Rectal smooth muscle tissue (tissue), 1 donor: ENCODE results near the gene WDR64.

Experiments used
- H3K27ac ChIP-seq: one replicate; pipeline ENCODE4 v1.7.0; 2013; ENCODE audit warnings: low read depth, low read length, inconsistent platforms
- H3K27me3 ChIP-seq: one replicate; pipeline ENCODE4 v1.7.0; 2013; ENCODE audit warnings: low read length; ENCODE audit not compliant: control insufficient read depth, insufficient read depth
- H3K36me3 ChIP-seq: one replicate; pipeline ENCODE4 v1.7.0; 2013; ENCODE audit warnings: low read length; ENCODE audit not compliant: control insufficient read depth, insufficient read depth
- H3K4me1 ChIP-seq: one replicate; pipeline ENCODE4 v1.7.0; 2013; ENCODE audit warnings: low read length; ENCODE audit not compliant: control insufficient read depth, insufficient read depth
- H3K4me3 ChIP-seq: one replicate; pipeline ENCODE4 v1.7.0; 2013; ENCODE audit warnings: low read length
- H3K9ac ChIP-seq: one replicate; pipeline ENCODE4 v1.7.0; 2013; ENCODE audit warnings: low read length

The WDR64 gene

DNA sequence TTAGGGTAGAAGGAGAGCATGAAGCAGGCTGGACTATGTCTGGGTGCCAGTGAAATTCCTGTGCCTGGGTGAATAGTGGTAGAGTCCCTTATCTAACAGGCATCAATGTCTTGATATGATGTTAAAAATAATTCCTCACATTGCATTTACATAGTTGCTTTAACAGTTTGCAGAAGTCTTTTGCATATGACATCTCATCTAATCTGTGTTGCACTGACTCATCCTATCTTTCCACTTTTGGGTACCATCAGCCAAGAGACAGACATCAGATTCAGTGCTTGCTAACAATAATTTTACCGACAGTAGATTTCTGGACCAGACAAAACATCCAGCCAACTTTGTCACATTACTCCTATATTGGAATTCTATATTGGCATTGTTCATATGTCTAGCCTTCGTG lies 92.5 kb downstream of the WDR64 start:
- Histone ChIP-seq H3K36me3 (no peaks in the 10 kb centered on the region), H3K9ac (no peak overlapping the region), H3K4me1 (no peaks in the 10 kb centered on the region), H3K4me3 (no peak overlapping the region), H3K27ac (no peak overlapping the region), H3K27me3 (no peaks in the 10 kb centered on the region)

- no peaks in the 10 kb centered on the region for H3K4me1 ChIP-seq
- no peaks in the 10 kb centered on the region for H3K36me3 ChIP-seq
- H3K4me3 ChIP-seq: no peak overlapping the region
- no peak overlapping the region for H3K27ac ChIP-seq
- no peak overlapping the region for H3K9ac ChIP-seq
- H3K27me3 ChIP-seq: no peaks in the 10 kb centered on the region
Observed at GRCh38 chr1:241747992-241748391, 95.9 kb downstream of the WDR64 start.

DNA sequence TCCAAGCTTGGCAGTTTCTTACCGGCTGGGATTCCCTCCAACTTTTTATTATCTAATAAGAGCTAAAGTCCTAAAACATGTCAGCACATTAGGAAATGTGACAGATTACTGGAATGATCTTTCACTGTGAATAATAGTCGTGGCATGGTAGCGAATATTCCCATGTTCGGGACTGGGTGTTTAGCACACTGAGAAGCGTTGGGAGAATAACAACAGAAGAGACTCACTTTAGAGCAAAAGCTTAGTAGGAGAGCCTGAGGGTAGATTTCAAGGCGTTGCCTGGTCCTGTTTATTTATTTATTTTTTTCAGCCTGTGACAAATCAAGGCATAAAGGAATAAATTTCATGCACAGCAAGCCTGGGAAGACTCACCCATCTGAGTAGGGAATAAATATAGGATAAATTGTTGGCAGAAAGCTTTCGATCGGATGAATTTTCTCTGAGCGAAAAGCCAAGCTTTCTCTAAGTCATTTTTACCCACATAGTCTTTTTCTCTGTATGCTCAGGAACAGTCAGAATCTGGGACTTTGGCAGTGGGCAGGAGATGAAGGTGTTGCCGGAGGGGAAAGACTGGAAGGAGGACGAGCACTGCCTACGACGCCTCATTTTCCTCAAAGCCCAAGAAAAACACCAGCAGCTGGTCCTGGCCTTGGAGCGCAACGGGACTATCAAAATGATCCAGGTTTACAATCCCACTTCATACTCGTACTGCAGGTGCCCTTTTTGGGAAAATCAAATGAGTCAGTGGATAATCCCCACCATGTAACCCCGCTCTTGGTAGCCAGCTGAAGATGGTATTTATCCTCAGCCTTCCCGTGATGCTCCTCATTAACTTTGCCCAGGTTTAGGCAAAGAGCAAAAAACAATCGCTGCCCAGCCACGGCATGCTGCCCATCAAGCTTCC lies 97.2 kb downstream of the WDR64 start:
- Histone ChIP-seq H3K36me3 (no peaks in the 10 kb centered on the region), H3K27ac (no peak overlapping the region), H3K9ac (no peak overlapping the region), H3K27me3 (no peaks in the 10 kb centered on the region), H3K4me1 (no peaks in the 10 kb centered on the region), H3K4me3 (peak overlapping the region; percentile 24)

DNA sequence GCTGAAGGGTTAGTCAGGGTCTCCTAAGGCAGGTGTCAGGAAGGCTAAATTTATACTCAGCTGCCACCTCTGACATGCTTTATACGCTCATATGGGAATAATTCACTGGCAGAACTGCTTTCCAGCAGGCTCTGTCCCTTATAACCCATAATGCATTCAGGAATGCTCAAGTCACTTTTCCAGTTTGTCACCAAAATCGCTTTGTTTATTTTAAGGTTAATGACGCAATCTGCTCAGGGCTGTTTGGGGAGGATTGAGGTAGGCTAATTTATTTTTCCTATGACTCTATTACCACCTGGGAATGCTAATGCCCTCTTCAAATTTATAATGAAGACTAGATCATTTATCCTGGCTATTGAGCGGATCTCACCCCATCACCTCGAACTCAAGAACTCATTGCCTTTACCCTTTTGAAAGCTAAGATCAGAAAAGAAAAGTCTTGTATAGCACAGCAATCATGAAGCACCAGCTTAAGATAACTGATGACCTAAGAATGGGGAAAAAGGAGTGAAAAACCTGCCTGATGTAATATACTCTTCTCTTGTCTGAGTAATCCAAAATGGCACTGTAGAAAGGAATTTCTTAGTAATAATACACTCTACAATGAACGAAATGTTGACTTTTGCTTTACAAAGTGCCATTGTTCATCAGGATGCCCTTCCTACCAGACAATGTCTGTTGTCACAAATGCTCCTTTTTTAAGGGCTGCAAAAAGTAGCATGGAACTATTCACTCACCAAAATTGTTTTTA lies 98.0 kb downstream of the WDR64 start:
- no peak overlapping the region for H3K9ac ChIP-seq
- H3K27me3 ChIP-seq: no peaks in the 10 kb centered on the region
- H3K4me3 ChIP-seq: no peak overlapping the region
- H3K4me1 ChIP-seq: no peaks in the 10 kb centered on the region
- no peak overlapping the region for H3K27ac ChIP-seq
- no peaks in the 10 kb centered on the region for H3K36me3 ChIP-seq

DNA sequence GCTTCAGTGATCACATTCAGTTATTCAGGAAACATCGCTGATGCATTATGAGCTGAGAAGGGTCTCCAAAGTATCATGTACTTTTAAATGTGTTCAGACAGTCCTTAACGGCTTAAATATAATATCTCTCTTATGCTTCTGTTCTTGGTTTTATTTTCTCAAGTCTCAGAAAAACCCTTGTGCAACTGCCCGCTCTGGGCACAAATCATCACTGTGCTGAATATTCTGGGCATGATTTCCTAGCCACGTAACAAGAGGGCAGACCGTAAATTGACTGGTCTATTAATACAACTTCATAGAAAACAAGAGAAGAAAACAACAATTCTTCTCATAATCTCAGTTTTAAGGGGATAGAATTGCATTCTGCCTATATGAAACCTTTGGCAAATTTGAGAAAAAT lies 99.4 kb downstream of the WDR64 start:
- Histone ChIP-seq H3K4me1 (no peaks in the 10 kb centered on the region), H3K4me3 (no peak overlapping the region), H3K27ac (no peak overlapping the region), H3K9ac (no peak overlapping the region), H3K36me3 (no peaks in the 10 kb centered on the region), H3K27me3 (no peaks in the 10 kb centered on the region)

GRCh38 chr1:241762713-241763339 lies 110.7 kb downstream of the WDR64 start:
- Histone ChIP-seq H3K4me1 (no peaks in the 10 kb centered on the region), H3K27ac (no peak overlapping the region), H3K27me3 (no peaks in the 10 kb centered on the region), H3K36me3 (no peaks in the 10 kb centered on the region), H3K4me3 (no peak overlapping the region), H3K9ac (no peak overlapping the region)

- Histone ChIP-seq H3K4me1 (no peaks in the 10 kb centered on the region), H3K27ac (no peak overlapping the region), H3K4me3 (no peak overlapping the region), H3K9ac (no peak overlapping the region), H3K36me3 (no peaks in the 10 kb centered on the region), H3K27me3 (no peaks in the 10 kb centered on the region)
Observed at GRCh38 chr1:241765390-241765789, 113.3 kb downstream of the WDR64 start.

DNA sequence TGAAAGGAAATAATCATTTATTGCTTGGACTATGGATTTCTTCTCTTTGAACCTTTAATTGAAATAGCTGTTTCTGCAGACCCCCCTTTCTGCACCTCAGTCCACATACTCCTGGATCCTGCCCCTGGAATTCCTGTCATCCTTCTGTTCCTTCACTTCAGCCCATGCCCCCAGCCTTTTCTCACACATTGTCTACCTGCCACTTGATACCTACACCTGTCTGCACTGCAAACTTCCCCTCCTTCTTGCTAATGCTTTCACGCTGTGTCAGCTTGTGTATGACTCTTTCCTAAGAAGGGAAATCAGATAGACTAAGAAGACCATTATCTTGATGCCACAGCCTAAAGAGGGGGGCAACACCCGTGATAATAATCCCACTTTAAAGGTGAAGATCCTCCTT lies 115.7 kb downstream of the WDR64 start:
- no peak overlapping the region for H3K9ac ChIP-seq
- H3K4me1 ChIP-seq: no peaks in the 10 kb centered on the region
- H3K27ac ChIP-seq: no peak overlapping the region
- no peak overlapping the region for H3K4me3 ChIP-seq
- H3K36me3 ChIP-seq: no peaks in the 10 kb centered on the region
- H3K27me3 ChIP-seq: no peaks in the 10 kb centered on the region

DNA sequence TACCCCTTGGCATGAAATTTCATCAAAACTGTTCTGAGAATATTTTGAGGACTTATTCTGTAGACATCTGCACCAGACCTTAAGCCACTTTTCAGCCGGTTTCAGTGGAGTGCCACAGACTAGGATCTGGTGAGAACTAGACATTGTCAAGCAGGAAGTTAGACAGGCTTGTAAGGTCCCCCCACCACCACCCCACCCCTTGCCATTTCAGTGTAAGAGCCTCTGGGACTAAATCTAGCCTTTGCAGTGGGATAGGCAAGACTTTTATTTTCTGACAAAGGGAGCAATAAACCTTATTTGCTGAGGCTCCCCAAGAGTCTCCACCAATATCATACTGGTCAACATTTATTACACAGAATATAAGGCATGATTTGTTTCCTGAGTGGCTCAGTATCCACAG lies 118.0 kb downstream of the WDR64 start:
- no peaks in the 10 kb centered on the region for H3K4me1 ChIP-seq
- no peak overlapping the region for H3K9ac ChIP-seq
- no peak overlapping the region for H3K27ac ChIP-seq
- H3K4me3 ChIP-seq: no peak overlapping the region
- H3K36me3 ChIP-seq: no peaks in the 10 kb centered on the region
- H3K27me3 ChIP-seq: no peaks in the 10 kb centered on the region

- H3K36me3 ChIP-seq: no peaks in the 10 kb centered on the region
- H3K9ac ChIP-seq: no peak overlapping the region
- no peaks in the 10 kb centered on the region for H3K27me3 ChIP-seq
Observed at GRCh38 chr1:241771117-241771516, 119.0 kb downstream of the WDR64 start.

DNA sequence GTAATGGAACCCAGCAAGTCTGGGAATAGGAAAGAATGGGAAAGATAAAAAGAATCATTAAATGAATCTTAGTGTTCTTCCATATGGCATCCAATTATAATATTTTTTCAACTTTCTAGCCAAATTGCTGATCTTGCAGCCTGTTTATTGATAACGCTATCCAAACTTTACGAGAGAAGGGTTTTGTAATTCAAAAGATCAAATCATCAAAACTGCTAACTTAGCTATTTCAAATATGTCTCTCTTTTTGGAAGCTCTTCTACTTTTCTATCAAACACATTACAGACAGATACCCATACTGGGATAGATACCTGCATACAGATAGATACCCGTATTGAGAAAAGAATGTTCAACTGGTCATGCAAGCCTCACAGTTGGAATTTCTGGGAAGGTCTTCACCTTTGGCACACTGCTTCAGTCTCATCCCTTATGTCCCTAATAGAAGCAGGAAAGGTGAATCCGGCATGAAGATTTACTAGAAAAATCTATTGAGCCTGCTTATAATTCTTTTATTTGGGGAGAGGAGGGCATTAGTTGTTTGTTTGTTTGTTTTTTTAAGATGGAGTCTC lies 120.9 kb downstream of the WDR64 start:
- H3K4me1 ChIP-seq: no peaks in the 10 kb centered on the region
- no peaks in the 10 kb centered on the region for H3K36me3 ChIP-seq
- no peak overlapping the region for H3K9ac ChIP-seq
- no peaks in the 10 kb centered on the region for H3K27me3 ChIP-seq
- no peak overlapping the region for H3K27ac ChIP-seq
- H3K4me3 ChIP-seq: no peak overlapping the region

More at GRCh38 chr1:241771117-241771516, 119.0 kb downstream of the WDR64 start:
- H3K4me1 ChIP-seq: no peaks in the 10 kb centered on the region
- H3K27ac ChIP-seq: no peak overlapping the region
- no peak overlapping the region for H3K4me3 ChIP-seq

DNA sequence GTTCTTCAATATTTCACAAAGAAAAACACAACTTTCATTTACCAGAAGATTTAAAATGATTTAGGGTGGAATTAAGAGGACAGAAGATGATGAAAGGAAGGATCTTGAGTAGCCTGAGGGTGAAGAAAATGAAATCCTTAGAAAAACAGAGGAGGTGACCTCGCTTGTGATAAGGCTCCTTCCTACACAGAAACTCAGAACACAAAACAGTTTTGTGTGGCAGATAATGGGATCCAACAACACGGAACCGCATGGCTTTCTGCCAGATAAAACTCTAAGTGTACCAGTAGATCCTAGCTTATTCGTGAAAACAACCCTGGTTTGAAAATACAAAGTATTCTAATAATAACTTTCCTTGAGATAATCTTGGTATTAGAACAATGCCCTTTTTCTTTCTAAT lies 121.9 kb downstream of the WDR64 start:
- H3K4me3 ChIP-seq: no peak overlapping the region
- no peak overlapping the region for H3K27ac ChIP-seq
- H3K9ac ChIP-seq: no peak overlapping the region
- H3K27me3 ChIP-seq: no peaks in the 10 kb centered on the region
- H3K4me1 ChIP-seq: no peaks in the 10 kb centered on the region
- no peaks in the 10 kb centered on the region for H3K36me3 ChIP-seq
